Measurements from ENCODE around the gene PLCD4. TPM values are rescaled to one million over a fixed set of nuclear protein-coding genes. Genes with fewer than 3 reads are reported as not detected.

PLCD4 gene
- polyA plus RNA-seq, 2 of the 4 experiments (the other 2 are of a cell fraction) = 1.2 to 2.8 TPM

DNA sequence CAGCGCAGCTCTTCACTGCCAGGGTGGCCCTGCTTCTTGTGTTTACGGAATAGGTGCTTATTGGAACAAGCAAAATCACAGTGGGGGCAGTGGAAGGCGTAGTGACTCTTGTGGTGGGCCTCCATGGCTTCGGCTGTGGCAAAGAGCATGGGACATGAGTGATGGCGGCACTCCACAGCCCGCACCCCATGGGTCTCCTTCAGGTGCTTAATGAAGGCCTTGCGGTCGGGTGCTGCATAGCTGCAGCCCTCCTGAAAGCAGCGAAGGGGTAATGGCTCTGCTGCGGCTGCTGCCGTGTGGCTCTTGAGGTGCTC is 41.0 kb downstream of the PLCD4 start (continued):
- TF ChIP-seq ELK1 (IDR thresholded peaks at IDR 0.05; ENCODE audit: low read depth, low read length) (no peak), ZNF302 (CRISPR knock-in tag; IDR thresholded peaks at IDR 0.05) (no peak), SREBF2 (IDR thresholded peaks at IDR 0.05) (no peak)

DNA sequence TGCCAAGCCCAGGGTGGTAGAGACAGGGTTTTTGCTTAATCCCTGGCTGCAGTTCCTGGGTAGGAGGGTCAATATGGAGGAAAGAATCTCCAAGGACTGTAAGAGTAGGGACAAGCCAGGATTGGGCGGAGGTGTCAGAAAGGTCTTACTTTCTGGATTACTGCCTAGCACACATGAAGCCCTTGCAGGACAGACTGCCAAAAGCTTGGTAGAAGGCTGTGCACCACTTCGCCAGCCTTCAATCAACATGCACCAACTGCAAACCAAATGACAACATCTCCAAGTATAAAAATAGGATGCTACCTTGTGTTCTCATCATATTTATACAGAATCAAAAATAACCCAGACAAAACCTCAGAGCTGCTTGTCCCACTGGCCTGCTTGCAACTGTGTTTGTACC is 48.1 kb downstream of the PLCD4 start:
- no peaks in the 10 kb centered on the region for H3K9me3 ChIP-seq
- CTCF ChIA-PET = interaction anchor here (1.3 to 7.8 kb wide), 3 partner anchors 8 to 192 kb away, joined by 3 to 76 read pairs (median 14); no protein-coding TSS in a partner anchor
- POLR2A ChIA-PET = no interaction called here
- no peak for TF ChIP-seq TP53 (CRISPR knock-in tag; IDR thresholded peaks at IDR 0.05)
- peaks cover 14% of the 10 kb centered on the region; the same call in 2 of the 3 replicates for H3K4me1 ChIP-seq
- DNase-seq (ENCODE audit: low read depth in 1 of 2, low spot score in 1 of 2) = no peak
- H3K27ac ChIP-seq = no peak overlapping the region
- no peak overlapping the region for H3K4me3 ChIP-seq
- ATAC-seq = no peak
- H3K4me2 ChIP-seq = no peak overlapping the region
- WGBS (ENCODE audit: missing lambda C conversion rate) = 97% methylated on average over 2 of the region's 2 CpGs
- no peak for FAIRE-seq

GRCh38 chr2:218658671-218659257 is 51.1 kb downstream of the PLCD4 start:
- ChIA-PET POLR2A (interaction anchor here (1.0 to 4.0 kb wide), 4 partner anchors 13 to 240 kb away, joined by 3 to 37 read pairs (median 4); partner anchors contain the start of genes RNF25 and STK36), CTCF (interaction anchor here (0.8 to 7.8 kb wide), 19 partner anchors 11 to 376 kb away, joined by 3 to 76 read pairs (median 4); partner anchors contain the start of genes RNF25, STK36 and TTLL4)
- peak overlapping the region; percentile 93 to 95 for H3K27ac ChIP-seq
- 0 out of 2 replicates have a peak, but pooled peaks have one; percentile 21 for TF ChIP-seq CHD4 (IDR thresholded peaks at IDR 0.05; ENCODE audit: borderline replicate concordance)
- TF ChIP-seq KDM1A (IDR thresholded peaks at IDR 0.05; ENCODE audit: low read depth) = peak; percentile 68; the same call in 1 of the 2 replicates
- TF ChIP-seq RAD21 (conservative IDR thresholded peaks at IDR 0.05 in 1 of 2, IDR thresholded peaks at IDR 0.05 in 1 of 2) = peak in 1 of 2 experiments; percentile 33; a peak in 2 of 5 replicates
- TF ChIP-seq HOXB5 (CRISPR knock-in tag; IDR thresholded peaks at IDR 0.05) = 0 out of 2 replicates have a peak, but pooled peaks have one; percentile 40
- no peak for TF ChIP-seq FOSL2 (IDR thresholded peaks at IDR 0.05)
- TF ChIP-seq FOSL2 (CRISPR knock-in tag; IDR thresholded peaks at IDR 0.05) = peak; percentile 51
- TF ChIP-seq ZNF302 (CRISPR knock-in tag; IDR thresholded peaks at IDR 0.05) = no peak
- peak; percentile 43; the same call in 2 of the 3 replicates for TF ChIP-seq SMC3 (IDR thresholded peaks at IDR 0.05)
- TF ChIP-seq NPAS2 (CRISPR knock-in tag; IDR thresholded peaks at IDR 0.05; ENCODE audit: borderline replicate concordance) = no peak
- TF ChIP-seq MYC (IDR thresholded peaks at IDR 0.05; ENCODE audit: borderline replicate concordance, low read length) = peak; percentile 70; the same call in 1 of the 2 replicates
- 0 out of 2 replicates have a peak, but pooled peaks have one; percentile 13 for TF ChIP-seq RFX5 (IDR thresholded peaks at IDR 0.05)
- TF ChIP-seq JUN (IDR thresholded peaks at IDR 0.05) = no peak
- TF ChIP-seq, protein P1, sequence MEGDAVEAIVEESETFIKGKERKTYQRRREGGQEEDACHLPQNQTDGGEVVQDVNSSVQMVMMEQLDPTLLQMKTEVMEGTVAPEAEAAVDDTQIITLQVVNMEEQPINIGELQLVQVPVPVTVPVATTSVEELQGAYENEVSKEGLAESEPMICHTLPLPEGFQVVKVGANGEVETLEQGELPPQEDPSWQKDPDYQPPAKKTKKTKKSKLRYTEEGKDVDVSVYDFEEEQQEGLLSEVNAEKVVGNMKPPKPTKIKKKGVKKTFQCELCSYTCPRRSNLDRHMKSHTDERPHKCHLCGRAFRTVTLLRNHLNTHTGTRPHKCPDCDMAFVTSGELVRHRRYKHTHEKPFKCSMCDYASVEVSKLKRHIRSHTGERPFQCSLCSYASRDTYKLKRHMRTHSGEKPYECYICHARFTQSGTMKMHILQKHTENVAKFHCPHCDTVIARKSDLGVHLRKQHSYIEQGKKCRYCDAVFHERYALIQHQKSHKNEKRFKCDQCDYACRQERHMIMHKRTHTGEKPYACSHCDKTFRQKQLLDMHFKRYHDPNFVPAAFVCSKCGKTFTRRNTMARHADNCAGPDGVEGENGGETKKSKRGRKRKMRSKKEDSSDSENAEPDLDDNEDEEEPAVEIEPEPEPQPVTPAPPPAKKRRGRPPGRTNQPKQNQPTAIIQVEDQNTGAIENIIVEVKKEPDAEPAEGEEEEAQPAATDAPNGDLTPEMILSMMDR (IDR thresholded peaks at IDR 0.05) = peak; percentile 59
- TF ChIP-seq PHF8 (IDR thresholded peaks at IDR 0.05; ENCODE audit: borderline replicate concordance, low read depth) = peak; percentile 52; the same call in 1 of the 2 replicates
- TF ChIP-seq, protein P2, sequence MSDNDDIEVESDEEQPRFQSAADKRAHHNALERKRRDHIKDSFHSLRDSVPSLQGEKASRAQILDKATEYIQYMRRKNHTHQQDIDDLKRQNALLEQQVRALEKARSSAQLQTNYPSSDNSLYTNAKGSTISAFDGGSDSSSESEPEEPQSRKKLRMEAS (IDR thresholded peaks at IDR 0.05) = peak; percentile 67
- ATAC-seq = peak; percentile 75 to 77
- no peaks in the 10 kb centered on the region for H3K9me3 ChIP-seq
- peak overlapping the region; percentile 77 for H3K4me3 ChIP-seq
- DNase-seq (ENCODE audit: low read depth in 1 of 2, low spot score in 1 of 2) = peak; percentile 72 to 75
- 1% methylated on average over 27 of the region's 27 CpGs for WGBS (ENCODE audit: missing lambda C conversion rate)
- no peak for FAIRE-seq
- H3K4me2 ChIP-seq = peak overlapping the region; percentile 79
- H3K4me1 ChIP-seq = peaks cover 14% of the 10 kb centered on the region; the same call in 2 of the 3 replicates

Data from A549 (cell line).